Mammary epithelial cell (primary cell): ENCODE data around the gene PPFIA2.

Experiments used
- CTCF ChIP-seq, 2 donors: IDR thresholded peaks in 1 of 2; conservative IDR thresholded peaks in 1 of 2; 2 replicates each; pipeline ENCODE4 v1.5.1; 2011 to 2012; ENCODE audit warnings: inconsistent platforms in 2 of 2, low read length in 2 of 2, mild to moderate bottlenecking in 2 of 2, control low read depth in 1 of 2, low read depth in 1 of 2; ENCODE audit not compliant: insufficient read depth in 1 of 2; ENCODE audit errors: extremely low read depth in 1 of 2
- EZH2 ChIP-seq: IDR thresholded peaks from 2 replicates; pipeline ENCODE4 v1.6.1; 2012; ENCODE audit warnings: low read length, inconsistent platforms, borderline replicate concordance

- no peak for TF ChIP-seq CTCF (conservative IDR thresholded peaks at IDR 0.05 in 1 of 2, IDR thresholded peaks at IDR 0.05 in 1 of 2; ENCODE audit: extremely low read depth in 1 of 2, insufficient read depth in 1 of 2, low read depth in 1 of 2, low read length in 2 of 2)
- TF ChIP-seq EZH2 = no peak
Observed at GRCh38 chr12:81729781-81730180, 29.4 kb downstream of the PPFIA2 start.
